ENCODE data around the gene LRRC17.
A peak's percentile ranks its signal among the peaks of the same experiment; 100 is the strongest.

Gene LRRC17

GRCh38 chr7:102912742-102913141 is at the start of gene LRRC17:
Gene LRRC17, plus strand, starts transcription at chr7:102913000. Its CDS starts 20,914 bp downstream, at chr7:102933914.
- no peak for DNase-seq (ENCODE audit: low read depth in 2 of 3, low spot score in 1 of 3)

- DNase-seq (ENCODE audit: low read depth in 2 of 3, low spot score in 1 of 3), result no peak
These were observed 47.8 kb upstream of the LRRC17 start for GRCh38 chr7:102864958-102865357.

GRCh38 chr7:102866535-102867215 is 46.1 kb upstream of the LRRC17 start:
- DNase-seq (ENCODE audit: low read depth in 2 of 3, low spot score in 1 of 3), result no peak

DNA sequence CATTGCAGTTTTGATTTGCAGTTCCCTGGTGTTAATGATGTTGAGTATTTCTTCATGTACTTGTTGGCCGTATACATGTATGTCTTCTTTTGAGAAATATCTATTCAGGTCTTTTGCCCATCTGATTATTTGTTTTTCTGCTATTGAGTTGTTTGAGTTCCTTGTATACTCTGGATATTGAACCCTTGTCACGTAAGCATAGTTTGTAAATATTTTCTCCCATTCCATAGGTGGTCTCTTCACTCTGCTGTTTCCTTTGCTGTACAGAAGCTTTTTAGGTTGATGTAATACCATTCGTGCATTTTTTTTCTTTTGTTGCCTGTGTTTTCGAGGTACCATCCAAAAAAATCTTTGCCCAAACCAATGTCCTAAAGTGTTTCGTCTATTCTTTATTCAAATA is 43.6 kb upstream of the LRRC17 start:
- DNase-seq (ENCODE audit: low read depth in 2 of 3, low spot score in 1 of 3), result no peak

DNA sequence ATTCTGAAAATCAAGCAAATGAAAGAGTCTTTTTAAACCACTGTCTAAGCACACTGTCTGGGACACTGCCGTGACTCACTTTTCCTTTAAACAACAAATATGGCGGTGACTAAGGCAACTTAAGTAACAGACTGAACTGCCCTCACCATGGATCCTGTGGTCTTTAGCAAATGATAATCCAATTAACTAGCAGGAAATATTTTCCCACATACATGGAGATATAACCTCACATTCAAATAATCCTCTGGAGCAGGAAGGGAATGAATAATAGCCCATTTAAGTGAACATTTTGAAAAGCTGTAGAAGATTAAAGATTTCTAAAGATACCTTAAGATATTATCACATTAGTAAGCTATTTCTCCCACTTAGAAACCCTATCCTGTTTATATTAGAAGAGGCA is 40.3 kb upstream of the LRRC17 start:
- DNase-seq (ENCODE audit: low read depth in 2 of 3, low spot score in 1 of 3), result no peak

DNA sequence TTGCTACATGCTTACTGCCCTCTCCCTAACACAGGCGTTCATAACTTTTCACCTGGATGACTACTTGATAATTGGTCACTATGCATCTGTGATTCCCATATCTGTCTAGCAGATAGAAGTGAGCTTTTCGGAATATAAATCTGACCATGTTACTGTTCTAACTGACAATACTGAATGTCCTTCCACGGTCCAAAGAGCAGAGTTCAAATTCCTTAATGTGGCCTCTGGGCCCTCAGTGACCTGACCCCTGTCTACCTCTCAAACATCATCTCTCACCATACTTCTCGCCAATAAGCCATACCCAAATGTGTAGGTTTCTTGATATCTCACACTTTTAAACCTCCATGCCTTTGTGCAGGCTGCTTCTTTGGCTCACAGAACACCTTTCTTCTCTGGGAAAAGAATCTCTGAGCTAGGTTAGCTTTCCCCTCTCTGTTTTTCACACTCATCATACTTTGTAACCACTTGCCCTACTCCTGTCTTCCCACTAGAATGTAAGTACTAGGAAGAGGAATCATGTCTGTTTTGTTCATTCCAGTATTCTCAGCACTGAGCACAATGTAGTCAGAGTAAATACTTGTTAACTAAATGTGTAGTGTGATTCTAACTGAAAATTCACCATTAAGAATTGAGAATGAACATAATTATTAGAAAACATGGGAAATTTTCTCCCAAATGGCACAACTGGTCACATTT is 39.2 kb upstream of the LRRC17 start:
- no peak for DNase-seq (ENCODE audit: low read depth in 2 of 3, low spot score in 1 of 3)

DNA sequence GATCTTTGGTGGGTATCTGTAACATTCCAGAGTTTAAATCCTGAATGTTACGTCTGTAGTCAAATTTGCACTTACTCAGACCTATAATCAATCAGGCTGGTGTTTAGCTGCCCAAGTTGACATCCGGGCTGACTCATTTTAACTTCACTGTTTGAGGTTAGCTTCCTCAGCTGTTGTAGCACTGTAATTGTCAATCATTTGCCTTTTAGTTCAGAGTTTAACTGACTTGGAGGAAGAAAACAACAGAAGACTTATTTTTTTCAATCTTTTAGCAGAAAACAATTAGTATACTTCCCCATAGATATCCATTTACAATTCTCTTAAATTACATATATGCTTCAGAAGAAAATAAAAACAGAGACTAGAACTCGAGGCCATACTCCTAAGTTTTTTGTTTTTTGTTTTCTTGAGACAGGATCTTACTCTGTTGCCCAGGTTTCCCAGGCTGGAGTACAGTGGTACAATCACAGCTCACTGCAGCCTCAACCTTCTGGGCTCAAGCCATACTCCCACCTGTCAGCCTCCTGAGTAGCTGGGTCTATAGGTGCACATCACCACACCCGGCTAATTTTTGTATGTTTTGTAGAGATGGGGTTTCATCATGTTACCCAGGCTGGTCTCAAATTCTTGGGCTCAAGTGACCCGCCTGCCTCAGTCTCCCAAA is 38.5 kb upstream of the LRRC17 start:
- DNase-seq (ENCODE audit: low read depth in 2 of 3, low spot score in 1 of 3), result peak in 1 of 3 donors; percentile 14

DNA sequence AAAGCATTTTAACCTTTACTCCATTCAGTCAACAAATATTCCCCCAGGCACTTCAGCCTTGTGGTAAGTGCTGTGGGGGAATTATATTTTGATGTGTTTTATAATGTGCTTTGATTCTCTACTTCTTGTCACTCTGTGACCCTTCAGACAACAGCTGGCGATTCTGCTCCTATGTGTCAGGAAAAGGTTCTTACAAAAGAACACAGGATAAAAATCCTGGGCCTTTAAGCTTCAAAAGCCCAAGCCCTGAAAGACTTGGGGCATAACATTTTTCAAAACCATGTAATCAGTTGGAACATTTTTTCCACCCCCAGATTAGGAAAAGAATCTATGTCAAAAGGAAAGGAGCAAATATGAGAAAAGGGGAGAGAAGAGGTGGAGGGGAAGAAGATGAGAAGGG is 37.8 kb upstream of the LRRC17 start:
- no peak for DNase-seq (ENCODE audit: low read depth in 2 of 3, low spot score in 1 of 3)

DNA sequence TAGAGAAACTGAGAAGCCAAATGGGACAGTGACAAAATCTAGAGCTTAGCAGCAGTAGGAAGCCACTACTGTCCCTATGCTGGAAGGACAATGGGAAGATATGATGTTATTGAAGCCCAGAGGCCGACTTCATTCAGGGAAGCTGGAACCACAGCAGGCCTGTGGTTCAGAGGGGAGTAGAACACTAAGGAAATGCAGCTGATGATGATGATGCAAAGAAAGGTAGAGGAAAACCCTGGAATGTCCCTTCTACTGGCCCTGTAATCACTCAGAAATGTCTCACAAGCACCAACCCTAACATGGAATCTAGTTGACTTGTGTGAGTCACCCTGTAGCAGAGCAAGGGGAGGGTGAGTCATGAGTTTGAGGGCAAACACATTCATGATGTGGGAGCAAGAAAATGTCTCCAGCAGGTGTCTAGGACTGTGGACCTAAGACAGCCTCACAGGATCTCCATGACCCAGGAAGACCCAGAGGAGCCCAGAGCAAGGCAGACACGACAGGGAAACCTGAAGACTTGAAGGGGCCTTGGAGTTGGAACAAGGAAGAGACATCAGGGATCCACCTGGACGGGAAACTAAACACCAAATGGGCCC is 37.0 kb upstream of the LRRC17 start:
- peak; percentile 8 to 27 (median 11) for DNase-seq (ENCODE audit: low read depth in 2 of 3, low spot score in 1 of 3)

DNA sequence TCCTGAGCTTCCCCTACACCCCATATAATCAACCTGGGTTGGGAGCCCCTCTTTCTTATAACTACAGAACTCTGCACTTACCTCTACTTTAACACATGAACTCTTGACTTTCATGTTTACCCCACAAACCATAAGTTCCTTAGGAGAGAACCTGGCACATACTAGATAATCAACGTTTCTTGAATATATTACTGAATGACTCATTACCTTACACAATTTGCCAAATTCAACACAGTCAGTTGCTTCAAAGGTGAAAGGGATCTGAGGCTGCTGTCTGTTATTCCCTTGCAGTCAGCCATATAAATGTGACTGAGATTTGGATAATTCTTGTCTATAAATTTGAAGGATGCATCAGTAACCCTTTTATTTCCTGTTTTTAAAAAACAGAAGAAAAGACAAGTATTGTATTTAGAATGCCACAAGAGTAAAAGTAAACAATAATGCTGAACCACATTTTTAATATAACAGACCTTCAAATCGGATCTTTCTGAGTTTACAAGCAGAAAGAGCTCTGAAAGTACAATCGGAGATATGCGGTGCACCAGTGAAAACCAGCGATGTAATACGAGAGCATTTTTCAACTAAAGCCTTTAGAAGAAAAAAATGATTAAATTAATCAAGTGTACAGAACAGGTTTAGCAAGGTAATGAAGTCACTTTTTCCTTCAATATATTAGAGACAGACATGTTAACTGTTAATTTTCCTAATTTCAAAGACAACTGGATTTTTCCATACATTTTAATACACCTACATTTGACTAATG is 29.5 kb upstream of the LRRC17 start:
- DNase-seq (ENCODE audit: low read depth in 2 of 3, low spot score in 1 of 3), result no peak

DNA sequence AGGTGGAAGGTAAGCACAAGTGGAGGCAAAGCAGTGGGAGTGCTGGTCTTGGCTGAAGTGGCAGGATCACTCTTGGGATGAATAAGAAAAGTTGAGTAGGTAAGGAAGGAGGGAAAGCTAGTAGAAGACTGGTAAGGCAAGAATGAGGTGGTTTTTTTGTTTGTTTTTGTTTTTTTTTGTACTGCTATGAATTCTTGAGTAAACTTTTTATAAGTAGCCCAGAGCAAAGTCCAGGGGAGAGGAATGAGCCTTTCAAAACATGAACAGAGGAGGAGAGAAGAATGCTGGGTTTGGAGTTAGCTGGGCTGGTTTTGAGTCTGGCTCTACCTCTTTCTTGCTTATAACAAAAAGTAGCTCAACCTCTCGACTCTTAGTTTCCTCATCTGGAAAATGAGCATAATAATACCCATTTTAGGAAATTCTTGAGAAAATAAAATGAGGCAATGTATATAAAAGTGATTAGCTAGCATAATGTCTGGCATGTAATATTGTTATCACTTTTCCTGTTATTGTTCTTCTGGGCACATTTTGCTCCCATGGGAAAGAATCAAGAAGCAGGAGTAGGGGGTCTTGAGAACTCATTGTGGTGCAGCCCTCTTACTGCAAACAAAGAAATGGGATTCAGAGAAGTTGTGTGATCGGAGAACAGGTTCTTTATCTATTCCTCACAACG is 24.1 kb upstream of the LRRC17 start:
- DNase-seq (ENCODE audit: low read depth in 2 of 3, low spot score in 1 of 3), result no peak

- DNase-seq (ENCODE audit: low read depth in 2 of 3, low spot score in 1 of 3), result no peak
These were observed 22.9 kb upstream of the LRRC17 start for GRCh38 chr7:102889851-102890250.

DNA sequence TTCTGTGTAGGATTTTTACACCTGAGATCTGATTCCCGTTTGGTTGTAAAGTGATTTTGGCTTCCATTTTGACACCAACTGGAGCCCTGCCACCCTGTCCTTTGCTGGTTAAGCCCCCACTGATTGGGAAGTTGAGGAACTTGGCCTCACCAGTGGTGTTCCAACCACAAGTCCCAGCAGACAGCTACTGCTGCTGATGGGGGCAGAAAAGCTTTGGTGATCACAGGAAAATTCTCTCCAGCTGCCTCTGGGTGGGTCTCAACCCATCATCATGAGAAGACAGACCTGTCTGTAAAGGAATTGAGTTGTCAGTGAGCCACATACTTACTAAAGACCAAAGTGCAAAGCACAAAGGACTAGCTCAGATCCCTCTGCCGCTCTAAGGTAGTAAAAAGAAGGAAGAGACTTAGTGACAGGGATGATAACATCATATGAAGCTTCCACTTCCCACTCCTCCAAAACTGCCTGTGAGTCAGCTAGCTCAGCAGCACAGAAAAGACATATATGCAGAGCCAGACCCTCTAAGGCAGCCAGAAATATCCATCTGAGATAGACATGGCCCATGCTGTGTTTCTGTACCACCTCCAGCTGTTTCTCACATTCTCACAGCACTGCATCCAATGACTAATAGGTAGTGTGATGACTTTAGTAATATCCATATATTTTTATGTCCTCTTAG is 22.4 kb upstream of the LRRC17 start:
- DNase-seq (ENCODE audit: low read depth in 2 of 3, low spot score in 1 of 3), result no peak

- no peak for DNase-seq (ENCODE audit: low read depth in 2 of 3, low spot score in 1 of 3)
These were observed 21.7 kb upstream of the LRRC17 start for GRCh38 chr7:102890971-102891692.

GRCh38 chr7:102891693-102892261 is 21.0 kb upstream of the LRRC17 start:
- no peak for DNase-seq (ENCODE audit: low read depth in 2 of 3, low spot score in 1 of 3)

GRCh38 chr7:102892631-102893278 is 20.0 kb upstream of the LRRC17 start:
- DNase-seq (ENCODE audit: low read depth in 2 of 3, low spot score in 1 of 3), result no peak

DNA sequence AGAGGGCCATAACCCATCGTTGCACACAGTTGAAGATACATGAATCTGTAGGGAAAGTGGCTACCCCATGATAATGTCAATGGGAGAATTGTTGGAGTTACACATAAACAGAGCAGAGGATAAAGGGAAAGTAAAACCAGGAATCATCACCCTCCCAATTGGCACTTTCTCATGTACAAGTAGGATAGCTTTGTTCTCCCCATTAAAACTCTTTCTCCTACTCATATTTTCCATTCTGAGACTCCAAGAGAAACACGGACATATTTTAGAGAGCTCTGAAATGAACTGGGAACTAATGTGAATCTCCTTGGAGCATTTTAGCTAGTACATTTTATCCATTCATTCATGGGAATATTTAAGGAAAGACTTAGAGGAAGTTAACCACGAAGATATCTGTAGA is 17.2 kb upstream of the LRRC17 start:
- no peak for DNase-seq (ENCODE audit: low read depth in 2 of 3, low spot score in 1 of 3)

- no peak for DNase-seq (ENCODE audit: low read depth in 2 of 3, low spot score in 1 of 3)
These were observed 16.2 kb upstream of the LRRC17 start for GRCh38 chr7:102896585-102896984.

DNA sequence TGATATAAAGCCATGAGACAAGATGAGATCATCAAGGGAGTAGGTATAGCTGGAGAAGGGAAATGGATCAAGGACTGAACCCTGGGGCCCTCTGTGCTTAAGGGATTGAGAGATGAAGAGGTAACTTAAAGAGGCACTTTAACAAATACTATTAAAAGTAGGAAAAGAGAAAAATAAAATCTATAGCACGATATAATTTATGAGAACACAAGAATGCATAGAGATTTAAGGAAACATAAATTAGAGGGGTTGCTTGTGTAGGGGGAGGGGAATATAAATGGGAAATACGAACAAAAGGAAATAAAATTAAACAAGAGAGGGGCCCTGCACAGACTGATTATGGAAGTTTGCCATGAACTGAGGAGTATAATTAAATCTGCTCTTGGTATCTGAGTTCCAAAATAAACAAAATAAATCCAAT is 15.6 kb upstream of the LRRC17 start:
- DNase-seq (ENCODE audit: low read depth in 2 of 3, low spot score in 1 of 3), result no peak
